Activated CD4-positive, alpha-beta T cell treated with anti-CD3 and anti-CD28 coated beads, Interleukin-2, amount 10 ng/mL, durations not matched to agents 24 days and 14 days (primary cell): ENCODE measurements around the gene CLASRP. TPM values are rescaled to one million over a fixed set of nuclear protein-coding genes. Genes with fewer than 3 reads are reported as not detected.
"Not testable (repeated sequence)": the region's sequence is repeated elsewhere in the genome, so short reads cannot be mapped to it uniquely, and the experiment has no call there.

Experiments
- DNase-seq: peaks from one replicate; pipeline ENCODE4 v3.0.0; 2022
- H3K27ac Mint-ChIP-seq: one replicate; pipeline ENCODE4 v1.8.0; 2022; ENCODE audit warnings: mild to moderate bottlenecking, mixed read lengths
- H3K27me3 Mint-ChIP-seq: one replicate; pipeline ENCODE4 v1.8.0; 2022; ENCODE audit warnings: mixed read lengths
- H3K36me3 Mint-ChIP-seq: one replicate; pipeline ENCODE4 v1.8.0; 2022; ENCODE audit warnings: low read depth, mild to moderate bottlenecking, mixed read lengths
- H3K4me1 Mint-ChIP-seq: one replicate; pipeline ENCODE4 v1.8.0; 2021; ENCODE audit warnings: mixed read lengths
- H3K4me3 Mint-ChIP-seq: one replicate; pipeline ENCODE4 v1.8.0; 2022; ENCODE audit warnings: mild to moderate bottlenecking, moderate library complexity, mixed read lengths
- H3K9me3 Mint-ChIP-seq: one replicate; pipeline ENCODE4 v1.8.0; 2021; ENCODE audit warnings: mixed read lengths
- intact Hi-C: fragments of 100-400 bp; cut with micrococcal nuclease; formaldehyde crosslinking; loops from one replicate; pipeline ENCODE4 v1.15.1; 2023
- total RNA-seq: library from RNA; stranded (reverse); gene quantifications from 2 replicates; pipeline ENCODE4 v1.2.3, GENCODE V29; 2022

Gene CLASRP
- total RNA-seq, 1 donor from 2014 or later, result 111 TPM

DNA sequence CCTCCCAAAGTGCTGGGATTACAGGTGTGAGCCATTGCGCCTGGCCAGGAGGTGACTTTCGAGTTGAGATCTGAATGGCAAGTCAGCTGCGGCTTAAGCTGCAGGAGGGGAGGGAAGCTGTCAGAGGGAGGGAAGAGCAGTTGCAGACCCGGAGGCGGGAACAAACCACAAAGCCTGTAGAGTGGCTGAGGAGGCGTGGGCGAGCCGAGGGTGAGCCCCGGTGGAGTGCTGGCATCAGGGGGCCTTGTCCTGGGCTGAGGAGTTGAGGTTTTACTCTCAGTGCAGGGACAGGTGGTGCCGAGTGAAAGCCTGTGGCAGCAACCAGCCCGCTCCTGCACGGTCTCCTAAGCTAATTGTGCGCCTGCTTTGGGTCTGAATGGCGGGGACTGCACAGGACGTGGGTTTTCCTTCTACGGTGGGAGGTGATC lies 78.3 kb downstream of the CLASRP start:
- intact Hi-C loops, result loop anchor here (2.0 to 5.0 kb wide), 2 partner anchors 38 to 45 kb away; partner anchors contain the start of genes GEMIN7 and NKPD1
- H3K4me3 Mint-ChIP-seq, result peak overlapping the region; percentile 25
- H3K36me3 Mint-ChIP-seq, result no peaks in the 10 kb centered on the region
- H3K9me3 Mint-ChIP-seq, result no peaks in the 10 kb centered on the region
- H3K27ac Mint-ChIP-seq, result peak overlapping the region; percentile 52
- peak; percentile 82 for DNase-seq
- no peaks in the 10 kb centered on the region for H3K27me3 Mint-ChIP-seq
- H3K4me1 Mint-ChIP-seq, result peaks cover 46% of the 10 kb centered on the region

DNA sequence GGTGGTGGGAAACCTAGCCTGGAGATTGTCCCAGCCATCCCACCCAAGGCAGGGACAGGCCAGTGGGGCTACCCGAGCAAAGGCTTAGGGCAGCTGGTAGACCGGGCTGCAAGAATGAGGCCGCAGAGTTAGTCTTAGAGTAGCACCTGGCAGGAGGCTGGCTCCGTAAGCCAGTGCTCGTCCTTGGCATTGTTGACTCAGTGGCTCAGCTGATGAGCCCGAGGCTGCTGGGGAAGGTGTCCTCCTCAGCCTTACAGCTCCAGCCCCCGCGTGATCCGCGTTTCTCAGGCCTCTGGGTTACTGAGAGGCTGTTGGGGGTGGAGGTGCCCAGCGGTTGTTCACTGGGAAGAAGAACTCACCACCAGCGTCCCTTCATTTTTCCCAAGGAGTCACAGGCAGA lies 78.8 kb downstream of the CLASRP start:
- Mint-ChIP-seq H3K36me3 (no peaks in the 10 kb centered on the region), H3K4me3 (no peak overlapping the region), H3K27me3 (no peaks in the 10 kb centered on the region), H3K4me1 (peaks cover 49% of the 10 kb centered on the region), H3K9me3 (no peaks in the 10 kb centered on the region), H3K27ac (peak overlapping the region; percentile 58)
- intact Hi-C loops, result loop anchor here (2.0 to 5.0 kb wide), 2 partner anchors 39 to 45 kb away; partner anchors contain the start of genes GEMIN7 and NKPD1
- no peak for DNase-seq

DNA sequence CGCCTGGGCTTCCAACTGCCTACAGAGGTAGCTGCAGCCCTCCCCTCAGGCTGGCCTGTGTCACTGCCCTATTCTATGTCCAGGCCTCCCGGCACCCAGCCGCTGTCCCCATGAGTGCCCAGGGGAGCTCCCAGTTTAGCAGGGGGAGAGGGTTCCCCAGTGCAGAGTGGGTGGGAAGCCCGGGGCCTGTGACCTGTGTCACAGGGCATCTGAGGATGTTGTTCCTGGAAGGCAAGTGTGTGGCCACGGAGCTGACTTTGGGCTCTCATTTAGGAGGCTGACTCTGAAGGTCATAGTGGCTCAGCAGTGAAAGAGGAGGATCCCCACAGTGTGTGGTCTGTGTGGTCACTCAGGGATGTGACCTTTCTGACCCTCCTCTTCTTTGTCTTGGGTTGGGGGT lies 79.3 kb downstream of the CLASRP start:
- H3K4me3 Mint-ChIP-seq, result no peak overlapping the region
- no peaks in the 10 kb centered on the region for H3K9me3 Mint-ChIP-seq
- H3K4me1 Mint-ChIP-seq, result peaks cover 49% of the 10 kb centered on the region
- no peaks in the 10 kb centered on the region for H3K27me3 Mint-ChIP-seq
- no peak for DNase-seq
- peak overlapping the region; percentile 58 for H3K27ac Mint-ChIP-seq
- H3K36me3 Mint-ChIP-seq, result no peaks in the 10 kb centered on the region
- intact Hi-C loops, result loop anchor here (5.0 kb wide), 1 partner anchor 44 kb away; the partner anchor contains the start of gene NKPD1

DNA sequence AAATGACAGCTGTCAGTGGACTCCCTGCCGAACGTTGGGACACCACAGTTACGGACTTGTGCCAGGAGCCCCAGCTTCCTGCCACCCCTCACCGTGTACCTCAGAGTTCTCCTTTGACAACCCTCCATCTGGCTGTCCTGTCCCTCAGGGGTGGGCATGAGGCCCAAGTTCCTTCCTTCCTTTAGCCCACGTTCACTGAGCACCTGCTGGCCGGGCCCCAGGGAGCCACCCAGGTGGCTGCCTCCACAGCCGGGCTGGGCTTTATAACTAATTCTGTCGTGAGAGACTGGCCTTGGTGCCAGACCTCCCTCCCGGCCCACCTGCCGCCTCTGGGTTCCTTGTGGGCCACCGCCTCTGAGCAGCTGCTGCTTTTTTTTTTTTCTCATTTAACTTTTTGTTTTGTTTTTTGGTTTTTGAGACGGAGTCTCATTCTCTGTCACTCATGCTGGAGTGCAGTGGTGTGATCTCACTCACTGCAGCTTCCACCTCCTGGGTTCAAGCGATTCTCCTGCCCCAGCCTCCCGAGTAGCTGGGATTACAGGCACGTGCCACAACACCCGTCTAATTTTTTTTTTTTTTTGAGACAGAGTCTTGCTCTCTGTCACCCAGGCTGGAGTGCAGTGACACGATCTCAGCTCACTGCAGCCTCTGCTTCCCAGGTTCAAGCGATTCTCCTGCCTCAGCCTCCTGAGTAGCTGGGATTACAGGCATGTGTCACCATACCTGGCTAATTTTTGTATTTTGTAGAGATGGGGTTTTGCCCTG lies 79.9 kb downstream of the CLASRP start:
- H3K36me3 Mint-ChIP-seq, H3K9me3 Mint-ChIP-seq, H3K27me3 Mint-ChIP-seq, DNase-seq: not testable (repeated sequence)
- peak overlapping the region; percentile 49 for H3K27ac Mint-ChIP-seq
- intact Hi-C loops, result loop anchor here (5.0 kb wide), 1 partner anchor 44 kb away; the partner anchor contains the start of gene NKPD1
- H3K4me3 Mint-ChIP-seq, result peak overlapping the region; percentile 54
- peaks cover 49% of the 10 kb centered on the region for H3K4me1 Mint-ChIP-seq

DNA sequence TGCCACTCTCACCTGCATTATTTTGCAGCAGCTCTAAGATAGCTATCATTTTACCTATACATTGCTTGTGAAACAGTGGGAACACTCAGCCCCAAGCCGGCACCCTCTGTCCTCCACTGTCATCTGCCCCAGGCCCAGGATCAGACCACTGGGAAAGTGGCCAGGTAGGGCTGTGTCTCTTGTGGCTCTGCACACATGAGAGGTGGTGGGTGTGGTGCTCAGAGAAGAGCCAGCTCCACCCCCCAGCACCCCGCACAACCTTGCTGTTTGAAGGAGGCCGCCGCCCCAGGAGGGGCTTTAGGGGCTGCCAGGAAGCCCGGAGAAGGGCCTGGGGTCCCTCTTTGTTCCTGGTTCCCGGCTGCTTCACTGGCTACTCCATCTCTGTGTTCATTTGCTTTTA lies 80.7 kb downstream of the CLASRP start:
- intact Hi-C loops, result loop anchor here (5.0 kb wide), 1 partner anchor 43 kb away; the partner anchor contains the start of gene NKPD1
- Mint-ChIP-seq H3K27me3 (no peaks in the 10 kb centered on the region), H3K4me3 (no peak overlapping the region), H3K36me3 (no peaks in the 10 kb centered on the region), H3K27ac (no peak overlapping the region), H3K9me3 (no peaks in the 10 kb centered on the region), H3K4me1 (peaks cover 49% of the 10 kb centered on the region)
- DNase-seq, result no peak

Other genes with a start within 250 kb of the CLASRP start
- not detected in 2 replicates for gene BCAM, start 229.9 kb upstream of the CLASRP start, total RNA-seq
- 0.19 and 0.44 TPM in 2 replicates for gene NECTIN2, start 192.7 kb upstream of the CLASRP start, total RNA-seq
- gene TOMM40, start 147.8 kb upstream of the CLASRP start, total RNA-seq, result 208 and 213 TPM in 2 replicates
- 0.83 and 1.1 TPM in 2 replicates for gene APOE, start 133.2 kb upstream of the CLASRP start, total RNA-seq
- gene APOC1, start 124.4 kb upstream of the CLASRP start, total RNA-seq, result 1.8 and 2.1 TPM in 2 replicates
- gene APOC4, start 96.8 kb upstream of the CLASRP start, total RNA-seq, result not detected in 2 replicates
- not detected in 2 replicates for gene APOC2, start 93.0 kb upstream of the CLASRP start, total RNA-seq
- 71.7 and 76.6 TPM in 2 replicates for gene CLPTM1, start 83.7 kb upstream of the CLASRP start, total RNA-seq
- gene RELB, start 37.6 kb upstream of the CLASRP start, total RNA-seq, result 67.6 and 72.7 TPM in 2 replicates
- gene ZNF296, start 37.4 kb downstream of the CLASRP start, total RNA-seq, result 4.7 and 5.3 TPM in 2 replicates
- gene GEMIN7, start 40.2 kb downstream of the CLASRP start, total RNA-seq, result 51.5 and 54.3 TPM in 2 replicates
- 20.3 and 21.8 TPM in 2 replicates for gene PPP1R37, start 54.1 kb downstream of the CLASRP start, total RNA-seq
- gene NKPD1, start 121.9 kb downstream of the CLASRP start, total RNA-seq, result 0.16 and 0.28 TPM in 2 replicates
- 24.7 and 28.5 TPM in 2 replicates for gene TRAPPC6A, start 139.2 kb downstream of the CLASRP start, total RNA-seq
- gene BLOC1S3, start 139.7 kb downstream of the CLASRP start, total RNA-seq, result 10.1 and 12.2 TPM in 2 replicates
- gene EXOC3L2, start 206.4 kb downstream of the CLASRP start, total RNA-seq, result not detected in 2 replicates
- 26.1 and 29.0 TPM in 2 replicates for gene MARK4, start 212.2 kb downstream of the CLASRP start, total RNA-seq